ENCODE data around the gene KATNBL1. TPM values are rescaled to one million over a fixed set of nuclear protein-coding genes. Genes with fewer than 3 reads are reported as not detected.

KATNBL1 gene
- total RNA-seq, 1 experiment from 2014 or later = 46.8 TPM

GRCh38 chr15:34259566-34259965, 49.7 kb upstream of the KATNBL1 start:
- Histone ChIP-seq H2BK5ac (ENCODE audit: insufficient read length, low read length) (no peak overlapping the region), H3K4me1 (ENCODE audit: insufficient read depth, low read length) (no peaks in the 10 kb centered on the region), H3K27me3 (ENCODE audit: insufficient read depth, low read length) (no peaks in the 10 kb centered on the region), H3K9ac (ENCODE audit: extremely low read depth, insufficient read length, low read length) (no peak overlapping the region), H2BK120ac (ENCODE audit: low read depth, low read length, poor library complexity, severe bottlenecking) (no peak overlapping the region), H2AK5ac (ENCODE audit: insufficient read length, low read length) (no peak overlapping the region), H4K20me1 (ENCODE audit: control insufficient read depth, insufficient read depth, insufficient read length) (no peaks in the 10 kb centered on the region), H4K91ac (ENCODE audit: insufficient read length, low read depth, low read length) (no peak overlapping the region), H2BK20ac (ENCODE audit: low read depth, low read length, poor library complexity, severe bottlenecking) (no peak overlapping the region), H3K18ac (ENCODE audit: insufficient read length, low read depth, low read length) (no peak overlapping the region), H3K14ac (ENCODE audit: insufficient read depth, low read length) (no peak overlapping the region), H3K79me2 (ENCODE audit: insufficient read depth, low read length) (no peaks in the 10 kb centered on the region), H3K27ac (ENCODE audit: insufficient read length, low read depth, low read length) (no peak overlapping the region), H2BK12ac (ENCODE audit: insufficient read length, low read depth, low read length) (no peak overlapping the region), H3K56ac (ENCODE audit: insufficient read length, low read depth, low read length) (no peak overlapping the region), H3T11ph (ENCODE audit: low read length) (no peak overlapping the region), H3K4me2 (ENCODE audit: insufficient read depth, insufficient read length, low read length) (no peak overlapping the region), H3K23me2 (ENCODE audit: insufficient read length, low read depth, low read length, poor library complexity, severe bottlenecking) (no peaks in the 10 kb centered on the region), H3K9me3 (ENCODE audit: control insufficient read depth, low read depth, low read length) (no peaks in the 10 kb centered on the region), H3K4ac (ENCODE audit: low read depth, low read length) (no peak overlapping the region), H3K79me1 (ENCODE audit: insufficient read depth, low read depth, low read length, poor library complexity, severe bottlenecking) (no peaks in the 10 kb centered on the region), H3K23ac (ENCODE audit: insufficient read length, low read depth, low read length) (no peak overlapping the region), H2AFZ (ENCODE audit: low read length) (no peak overlapping the region), H4K5ac (ENCODE audit: insufficient read length, low read depth, low read length) (no peak overlapping the region), H4K8ac (replicated peaks; ENCODE audit: insufficient read length, low read depth, low read length) (no peak overlapping the region), H2BK15ac (ENCODE audit: low read depth, low read length) (no peak overlapping the region)
- H3K9me3 Mint-ChIP-seq = no peaks in the 10 kb centered on the region
- TF ChIP-seq CTCF (conservative IDR thresholded peaks at IDR 0.05) = no peak
- H3K4me3 Mint-ChIP-seq = no peak overlapping the region
- DNase-seq = no peak
- no peaks in the 10 kb centered on the region for H3K4me1 Mint-ChIP-seq
- no peaks in the 10 kb centered on the region for H3K36me3 Mint-ChIP-seq (ENCODE audit: insufficient read depth in 1 of 3, low read depth in 3 of 3)
- no CpG with 5 or more reads among the region's 3 CpGs for WGBS (ENCODE audit: extremely low coverage, insufficient read length, low lambda C conversion rate)
- no peaks in the 10 kb centered on the region for H3K27me3 Mint-ChIP-seq (ENCODE audit: low read depth)
- no peak overlapping the region; a peak in 1 of 7 replicates for H3K27ac Mint-ChIP-seq

Data from H9 (cell line).